ENCODE results near the gene HID1.
A peak's percentile ranks its signal among the peaks of the same experiment; 100 is the strongest.
"Not testable (repeated sequence)": the region's sequence is repeated elsewhere in the genome, so short reads cannot be mapped to it uniquely, and the experiment has no call there.

HID1 gene

GRCh38 chr17:74972107-74972972 lies at the start of gene HID1:
Gene HID1 (minus strand): TSS chr17:74972759. CDS start chr17:74972656, 103 bp downstream.
- Mint-ChIP-seq H3K9me3 (ENCODE audit: low read depth) (no peaks in the 10 kb centered on the region), H3K4me1 (ENCODE audit: low read depth) (peaks cover 9% of the 10 kb centered on the region), H3K27me3 (no peaks in the 10 kb centered on the region), H3K4me3 (peak within 1 kb of the TSS; percentile 91), H3K27ac (peak within 1 kb of the TSS; percentile 22), H3K36me3 (no peaks in the 10 kb centered on the region)

- Mint-ChIP-seq H3K4me3 (no peak overlapping the region), H3K27ac (no peak overlapping the region), H3K9me3 (ENCODE audit: low read depth) (no peaks in the 10 kb centered on the region), H3K27me3 (no peaks in the 10 kb centered on the region), H3K4me1 (ENCODE audit: low read depth) (peaks cover 22% of the 10 kb centered on the region), H3K36me3 (peaks cover 12% of the 10 kb centered on the region)
These were observed 48.0 kb upstream of the HID1 start for GRCh38 chr17:75020331-75021110.

- Mint-ChIP-seq H3K4me1 (ENCODE audit: low read depth) (peaks cover 20% of the 10 kb centered on the region), H3K36me3 (peaks cover 15% of the 10 kb centered on the region), H3K4me3 (no peak overlapping the region), H3K27me3 (no peaks in the 10 kb centered on the region), H3K9me3 (ENCODE audit: low read depth) (no peaks in the 10 kb centered on the region), H3K27ac (no peak overlapping the region)
These were observed 47.2 kb upstream of the HID1 start for GRCh38 chr17:75019710-75020109.

- Mint-ChIP-seq H3K4me1 (ENCODE audit: low read depth) (peaks cover 16% of the 10 kb centered on the region), H3K36me3 (peaks cover 14% of the 10 kb centered on the region), H3K27ac (no peak overlapping the region)
These were observed 46.6 kb upstream of the HID1 start for GRCh38 chr17:75019146-75019545.

GRCh38 chr17:75013092-75013559 lies 40.6 kb upstream of the HID1 start:
- Mint-ChIP-seq H3K4me1 (ENCODE audit: low read depth) (peaks cover 34% of the 10 kb centered on the region), H3K9me3 (ENCODE audit: low read depth) (no peaks in the 10 kb centered on the region), H3K27ac (peak overlapping the region; percentile 93), H3K27me3 (no peaks in the 10 kb centered on the region), H3K4me3 (peak overlapping the region; percentile 91), H3K36me3 (peaks cover 12% of the 10 kb centered on the region)

More at GRCh38 chr17:75019146-75019545, 46.6 kb upstream of the HID1 start:
- Mint-ChIP-seq H3K27me3 (no peaks in the 10 kb centered on the region), H3K9me3 (ENCODE audit: low read depth) (no peaks in the 10 kb centered on the region), H3K4me3 (no peak overlapping the region)

- peak within 1 kb of the TSS; percentile 93 for H3K27ac Mint-ChIP-seq
- H3K4me3 Mint-ChIP-seq, result peak within 1 kb of the TSS; percentile 91
- peaks cover 32% of the 10 kb centered on the region for H3K4me1 Mint-ChIP-seq (ENCODE audit: low read depth)
- peaks cover 10% of the 10 kb centered on the region for H3K36me3 Mint-ChIP-seq
- H3K27me3 Mint-ChIP-seq, result no peaks in the 10 kb centered on the region
- H3K9me3 Mint-ChIP-seq (ENCODE audit: low read depth), result no peaks in the 10 kb centered on the region
These were observed 40.0 kb upstream of the HID1 start, which contains the start of gene MRPL58 for GRCh38 chr17:75012346-75013091. Gene MRPL58 (plus strand): TSS chr17:75012670. CDS start chr17:75012687, 17 bp downstream.

GRCh38 chr17:75012096-75012345 lies 39.5 kb upstream of the HID1 start:
- peak overlapping the region; percentile 93 for H3K27ac Mint-ChIP-seq
- H3K4me3 Mint-ChIP-seq, result peak overlapping the region; percentile 91
- H3K36me3 Mint-ChIP-seq, result peaks cover 10% of the 10 kb centered on the region
- peaks cover 32% of the 10 kb centered on the region for H3K4me1 Mint-ChIP-seq (ENCODE audit: low read depth)
- H3K9me3 Mint-ChIP-seq (ENCODE audit: low read depth), result no peaks in the 10 kb centered on the region
- no peaks in the 10 kb centered on the region for H3K27me3 Mint-ChIP-seq

- Mint-ChIP-seq H3K36me3 (peaks cover 10% of the 10 kb centered on the region), H3K9me3 (ENCODE audit: low read depth) (no peaks in the 10 kb centered on the region), H3K27ac (peak overlapping the region; percentile 93)
These were observed 39.0 kb upstream of the HID1 start for GRCh38 chr17:75011401-75012095.

GRCh38 chr17:75010683-75011400 lies 38.3 kb upstream of the HID1 start:
- Mint-ChIP-seq H3K4me3 (peak overlapping the region; percentile 91), H3K27me3 (no peaks in the 10 kb centered on the region), H3K4me1 (ENCODE audit: low read depth) (peaks cover 29% of the 10 kb centered on the region), H3K27ac (peak overlapping the region; percentile 64), H3K9me3 (ENCODE audit: low read depth) (no peaks in the 10 kb centered on the region), H3K36me3 (peaks cover 10% of the 10 kb centered on the region)

More at GRCh38 chr17:75011401-75012095, 39.0 kb upstream of the HID1 start:
- no peaks in the 10 kb centered on the region for H3K27me3 Mint-ChIP-seq
- H3K4me1 Mint-ChIP-seq (ENCODE audit: low read depth), result peaks cover 32% of the 10 kb centered on the region
- peak overlapping the region; percentile 91 for H3K4me3 Mint-ChIP-seq

- Mint-ChIP-seq H3K4me1 (ENCODE audit: low read depth) (peaks cover 22% of the 10 kb centered on the region), H3K27ac (no peak overlapping the region), H3K36me3 (peaks cover 5% of the 10 kb centered on the region), H3K4me3 (no peak overlapping the region), H3K9me3 (ENCODE audit: low read depth) (no peaks in the 10 kb centered on the region), H3K27me3 (no peaks in the 10 kb centered on the region)
These were observed 36.7 kb upstream of the HID1 start for GRCh38 chr17:75009139-75009724.

- H3K27me3 Mint-ChIP-seq, result no peaks in the 10 kb centered on the region
- no peak overlapping the region for H3K27ac Mint-ChIP-seq
- H3K36me3 Mint-ChIP-seq, result no peaks in the 10 kb centered on the region
- no peak overlapping the region for H3K4me3 Mint-ChIP-seq
- no peaks in the 10 kb centered on the region for H3K9me3 Mint-ChIP-seq (ENCODE audit: low read depth)
- peaks cover 16% of the 10 kb centered on the region for H3K4me1 Mint-ChIP-seq (ENCODE audit: low read depth)
These were observed 35.8 kb upstream of the HID1 start for GRCh38 chr17:75008373-75008772.

GRCh38 chr17:75006653-75007052 lies 34.1 kb upstream of the HID1 start:
- no peaks in the 10 kb centered on the region for H3K27me3 Mint-ChIP-seq
- no peak overlapping the region for H3K27ac Mint-ChIP-seq

GRCh38 chr17:75006084-75006483 lies 33.5 kb upstream of the HID1 start:
- not testable (repeated sequence) for H3K4me3 Mint-ChIP-seq; H3K27ac Mint-ChIP-seq; H3K27me3 Mint-ChIP-seq; H3K36me3 Mint-ChIP-seq; H3K9me3 Mint-ChIP-seq (ENCODE audit: low read depth); H3K4me1 Mint-ChIP-seq (ENCODE audit: low read depth)

More at GRCh38 chr17:75006653-75007052, 34.1 kb upstream of the HID1 start:
- Mint-ChIP-seq H3K4me3 (no peak overlapping the region), H3K9me3 (ENCODE audit: low read depth) (no peaks in the 10 kb centered on the region), H3K4me1 (ENCODE audit: low read depth) (peaks cover 8% of the 10 kb centered on the region), H3K36me3 (no peaks in the 10 kb centered on the region)

Data from activated naive CD8-positive, alpha-beta T cell (primary cell).